Measurements from ENCODE around the gene PI3.

PI3 gene

DNA sequence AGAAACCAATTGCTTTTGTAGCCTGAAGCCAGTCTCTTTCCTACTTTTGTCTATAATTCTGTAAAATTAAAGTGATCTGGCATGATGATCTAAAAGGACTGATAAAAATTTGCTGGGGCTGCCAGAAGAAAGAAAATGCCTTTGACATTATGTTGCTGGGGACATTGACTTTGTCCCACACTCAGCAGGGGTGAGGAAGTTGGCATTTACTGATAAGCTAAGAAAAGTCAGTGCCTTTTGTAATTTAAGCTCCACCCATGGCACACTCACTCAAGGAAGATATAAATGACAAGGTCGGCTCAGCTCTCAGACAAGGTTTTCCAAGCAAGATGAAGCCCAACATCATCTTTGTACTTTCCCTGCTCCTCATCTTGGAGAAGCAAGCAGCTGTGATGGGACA, 32.0 kb downstream of the PI3 start, which contains the start of gene SEMG1:
TSS of gene SEMG1 (plus strand) at position 309 of the 400 bp plus-strand sequence. CDS start at position 330, 21 bp downstream.
- no peak for DNase-seq (ENCODE audit: low read depth, low spot score)
- TF ChIP-seq, protein P1, sequence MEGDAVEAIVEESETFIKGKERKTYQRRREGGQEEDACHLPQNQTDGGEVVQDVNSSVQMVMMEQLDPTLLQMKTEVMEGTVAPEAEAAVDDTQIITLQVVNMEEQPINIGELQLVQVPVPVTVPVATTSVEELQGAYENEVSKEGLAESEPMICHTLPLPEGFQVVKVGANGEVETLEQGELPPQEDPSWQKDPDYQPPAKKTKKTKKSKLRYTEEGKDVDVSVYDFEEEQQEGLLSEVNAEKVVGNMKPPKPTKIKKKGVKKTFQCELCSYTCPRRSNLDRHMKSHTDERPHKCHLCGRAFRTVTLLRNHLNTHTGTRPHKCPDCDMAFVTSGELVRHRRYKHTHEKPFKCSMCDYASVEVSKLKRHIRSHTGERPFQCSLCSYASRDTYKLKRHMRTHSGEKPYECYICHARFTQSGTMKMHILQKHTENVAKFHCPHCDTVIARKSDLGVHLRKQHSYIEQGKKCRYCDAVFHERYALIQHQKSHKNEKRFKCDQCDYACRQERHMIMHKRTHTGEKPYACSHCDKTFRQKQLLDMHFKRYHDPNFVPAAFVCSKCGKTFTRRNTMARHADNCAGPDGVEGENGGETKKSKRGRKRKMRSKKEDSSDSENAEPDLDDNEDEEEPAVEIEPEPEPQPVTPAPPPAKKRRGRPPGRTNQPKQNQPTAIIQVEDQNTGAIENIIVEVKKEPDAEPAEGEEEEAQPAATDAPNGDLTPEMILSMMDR (IDR thresholded peaks at IDR 0.05; ENCODE audit: low read depth, low read length) = no peak
- in situ Hi-C loops (cut with HindIII; ENCODE audit: low sequenced_read_pairs) = no loop called here
- H3K4me3 ChIP-seq (ENCODE audit: low read depth, low read length) = no peak within 1 kb of the TSS

DNA sequence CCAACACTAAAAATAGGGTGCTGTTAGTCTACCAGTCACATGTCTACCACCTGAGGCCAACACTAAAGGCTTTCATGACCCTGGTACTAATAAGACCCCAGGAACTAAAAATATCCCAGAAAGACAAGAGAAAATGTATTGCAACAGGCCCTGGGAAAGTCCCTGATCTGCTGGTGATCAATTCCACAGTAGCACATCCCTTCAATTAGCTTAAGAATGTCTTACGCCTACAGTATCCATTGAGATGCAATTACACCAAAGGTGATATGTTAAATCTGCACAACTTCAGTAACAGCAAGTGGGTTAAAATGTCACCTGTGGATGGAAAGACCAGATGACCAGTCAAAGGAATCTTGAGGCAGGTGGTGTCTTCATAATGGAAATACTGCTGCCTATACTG, 35.2 kb downstream of the PI3 start:
- no peak overlapping the region for H3K4me3 ChIP-seq (ENCODE audit: low read depth, low read length)
- in situ Hi-C loops (cut with HindIII; ENCODE audit: low sequenced_read_pairs) = no loop called here
- TF ChIP-seq, protein P1 (IDR thresholded peaks at IDR 0.05; ENCODE audit: low read depth, low read length) = no peak
- DNase-seq (ENCODE audit: low read depth, low spot score) = no peak

DNA sequence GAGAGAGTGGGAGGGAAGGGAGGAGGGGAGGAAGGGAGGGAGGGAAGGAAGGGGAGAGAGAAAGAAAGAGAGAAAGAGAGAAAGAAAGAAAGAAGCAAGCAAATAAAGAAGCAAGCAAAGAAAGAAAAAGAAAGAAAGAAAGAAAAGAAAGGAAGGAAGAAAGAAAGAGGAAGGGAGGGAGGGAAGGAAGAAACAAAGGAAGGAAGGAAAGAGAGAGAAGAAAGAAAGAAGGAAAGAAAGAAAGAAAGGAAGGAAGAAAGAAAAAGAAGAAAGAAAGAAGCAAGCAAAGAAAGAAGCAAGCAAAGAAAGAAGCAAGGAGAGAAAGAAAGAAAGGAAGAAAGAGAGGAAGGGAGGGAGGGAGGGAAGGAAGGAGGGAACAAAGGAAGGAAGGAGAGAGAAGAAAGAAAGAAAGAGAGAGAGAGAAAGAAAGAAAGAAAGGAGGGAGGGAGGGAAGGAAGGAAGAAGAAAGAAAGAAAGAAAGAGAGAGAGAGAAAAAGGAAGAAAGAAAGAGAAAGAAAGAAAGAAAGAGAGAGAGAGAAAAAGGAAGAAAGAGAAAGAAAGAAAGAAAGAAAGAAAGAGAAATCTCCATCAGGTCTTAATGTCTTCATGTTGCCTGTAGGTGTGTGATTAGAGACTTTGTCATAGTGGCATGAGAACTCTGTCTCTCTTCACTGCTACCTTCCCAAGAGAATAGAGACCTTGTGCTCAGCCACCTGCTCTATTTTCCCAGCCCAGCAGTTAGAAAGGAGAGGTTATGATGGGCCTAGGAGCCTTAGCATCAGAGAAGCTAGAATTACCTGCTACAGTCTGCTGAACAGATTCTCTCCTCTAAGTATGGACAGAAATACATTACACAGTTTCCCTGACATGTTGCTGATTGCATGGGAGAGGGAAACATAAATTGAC, 37.1 kb downstream of the PI3 start:
- H3K4me3 ChIP-seq (ENCODE audit: low read depth, low read length) = no peak overlapping the region
- in situ Hi-C loops (cut with HindIII; ENCODE audit: low sequenced_read_pairs) = no loop called here
- TF ChIP-seq, protein P1 (IDR thresholded peaks at IDR 0.05; ENCODE audit: low read depth, low read length) = no peak
- DNase-seq (ENCODE audit: low read depth, low spot score) = no peak

DNA sequence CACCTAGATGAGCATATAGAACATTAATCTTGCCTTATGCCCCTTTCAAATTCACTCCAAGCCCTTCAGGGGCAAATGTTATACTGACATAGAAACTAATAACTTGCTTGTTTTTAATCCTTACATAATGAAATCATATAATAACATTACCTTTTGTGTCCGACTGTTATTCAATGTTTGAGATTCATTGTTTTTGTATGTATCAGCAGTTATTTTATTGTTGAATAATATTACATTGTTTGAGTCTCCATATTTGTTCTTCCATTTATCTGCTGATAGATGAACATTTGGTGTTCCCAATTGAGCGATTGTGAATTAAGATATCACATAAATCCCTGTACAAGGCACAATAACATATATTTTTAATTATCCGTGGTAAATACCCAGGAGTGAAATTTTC, 38.1 kb downstream of the PI3 start:
- TF ChIP-seq, protein P1 (IDR thresholded peaks at IDR 0.05; ENCODE audit: low read depth, low read length) = no peak
- H3K4me3 ChIP-seq (ENCODE audit: low read depth, low read length) = no peak overlapping the region
- DNase-seq (ENCODE audit: low read depth, low spot score) = no peak
- in situ Hi-C loops (cut with HindIII; ENCODE audit: low sequenced_read_pairs) = no loop called here

DNA sequence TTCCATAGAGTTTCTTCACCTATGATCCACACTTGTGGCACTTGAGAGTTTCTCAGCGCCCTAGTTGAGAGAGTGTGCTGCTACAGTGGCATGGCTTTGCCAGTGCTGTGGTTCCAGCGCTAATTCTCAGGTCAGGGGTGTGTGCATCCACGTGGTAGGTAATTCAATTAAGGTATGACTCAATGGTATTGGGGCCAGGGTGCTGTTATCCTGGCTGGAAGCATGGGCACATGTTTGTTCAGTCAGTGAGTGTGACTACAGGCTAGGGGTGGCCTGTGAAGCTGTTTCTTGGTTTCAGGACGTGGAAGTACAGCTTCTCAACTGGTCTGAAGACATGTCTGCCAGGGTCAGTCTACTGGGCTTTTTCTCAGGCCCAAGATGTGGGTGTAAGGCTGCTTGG, 43.4 kb downstream of the PI3 start:
- no peak overlapping the region for H3K4me3 ChIP-seq (ENCODE audit: low read depth, low read length)
- DNase-seq (ENCODE audit: low read depth, low spot score) = no peak
- TF ChIP-seq, protein P1 (IDR thresholded peaks at IDR 0.05; ENCODE audit: low read depth, low read length) = no peak
- in situ Hi-C loops (cut with HindIII; ENCODE audit: low sequenced_read_pairs) = no loop called here

DNA sequence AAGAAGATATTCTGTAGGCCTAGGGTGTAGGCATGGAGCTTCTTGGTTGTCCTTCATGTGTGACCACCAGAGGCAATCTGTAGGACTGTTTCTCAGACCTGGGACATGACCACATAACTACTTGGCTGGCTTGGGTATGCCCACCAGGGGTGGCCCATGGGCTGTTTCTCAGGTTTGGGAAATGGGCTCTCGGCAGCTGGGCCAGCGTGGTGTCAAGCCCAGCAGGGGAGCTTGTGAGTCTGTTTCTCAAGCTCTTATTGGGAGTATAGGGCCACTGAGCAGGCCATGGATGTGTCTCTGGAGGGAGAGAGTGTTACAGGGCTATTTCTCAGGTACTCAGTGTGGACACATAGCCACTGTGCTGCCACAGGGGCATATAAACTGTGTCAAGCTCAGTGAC, 43.9 kb downstream of the PI3 start:
- in situ Hi-C loops (cut with HindIII; ENCODE audit: low sequenced_read_pairs) = no loop called here
- TF ChIP-seq, protein P1 (IDR thresholded peaks at IDR 0.05; ENCODE audit: low read depth, low read length) = no peak
- no peak overlapping the region for H3K4me3 ChIP-seq (ENCODE audit: low read depth, low read length)
- DNase-seq (ENCODE audit: low read depth, low spot score) = no peak

All from astrocyte of the spinal cord (primary cell).